DND-41 (cell line): ENCODE data around the gene POLR1H.

Source experiments
- ATAC-seq: fragments of 200-7000 bp; cut with Tn5 transposase; 3 replicates; pipeline ENCODE4 v1.9.1; 2021; ENCODE audit warnings: low read depth; ENCODE audit not compliant: insufficient read depth
- DNase-seq: peaks from one replicate; pipeline ENCODE4 v3.0.0-alpha.2; 2020
- H2AFZ ChIP-seq: 2 replicates; pipeline ENCODE4 v1.6.0; 2012; ENCODE audit warnings: low read depth, low read length
- H3K27ac ChIP-seq: 2 replicates; pipeline ENCODE4 v1.5.1; 2012; ENCODE audit warnings: low read length, inconsistent platforms
- H3K27me3 ChIP-seq: fragments of 200-600 bp; sonication (generic); 2 replicates; pipeline ENCODE4 v1.6.0; 2012; ENCODE audit warnings: low read length, mild to moderate bottlenecking, inconsistent platforms; ENCODE audit not compliant: insufficient read depth, poor library complexity
- H3K36me3 ChIP-seq: 2 replicates; pipeline ENCODE4 v1.5.1; 2012; ENCODE audit warnings: low read length, inconsistent platforms; ENCODE audit not compliant: insufficient read depth
- H3K4me1 ChIP-seq: 2 replicates; pipeline ENCODE4 v1.5.1; 2012; ENCODE audit warnings: mild to moderate bottlenecking, low read length; ENCODE audit not compliant: insufficient read depth
- H3K4me2 ChIP-seq: 2 replicates; pipeline ENCODE4 v1.6.0; 2012; ENCODE audit warnings: mild to moderate bottlenecking, moderate library complexity, low read length, inconsistent platforms; ENCODE audit not compliant: insufficient read depth
- H3K4me3 ChIP-seq, 2 experiments: fragments of 200-600 bp in 1 of 2; shearing (Covaris generic) in 1 of 2; 2 replicates each; pipeline ENCODE4 v1.5.1; 2012 to 2016; ENCODE audit warnings: inconsistent platforms in 2 of 2, low read length in 2 of 2, mild to moderate bottlenecking in 2 of 2, low read depth in 1 of 2, moderate library complexity in 1 of 2
- H3K79me2 ChIP-seq: 2 replicates; pipeline ENCODE4 v1.6.0; 2012; ENCODE audit warnings: low read length, inconsistent platforms; ENCODE audit not compliant: insufficient read depth
- H3K9ac ChIP-seq: 2 replicates; pipeline ENCODE4 v1.6.0; 2012; ENCODE audit warnings: low read depth, mild to moderate bottlenecking, inconsistent platforms, low read length, moderate library complexity
- H3K9me3 ChIP-seq: 2 replicates; pipeline ENCODE4 v1.5.1; 2012; ENCODE audit warnings: low read length, moderate library complexity, mild to moderate bottlenecking, inconsistent platforms; ENCODE audit not compliant: insufficient read depth, severe bottlenecking
- H4K20me1 ChIP-seq: 2 replicates; pipeline ENCODE4 v1.6.0; 2012; ENCODE audit warnings: low read length; ENCODE audit not compliant: insufficient read depth
- EZH2 ChIP-seq: IDR thresholded peaks from 3 replicates; pipeline ENCODE4 v1.6.1; 2012; ENCODE audit warnings: borderline replicate concordance, low read depth, mild to moderate bottlenecking, moderate library complexity, low read length, inconsistent platforms; ENCODE audit not compliant: severe bottlenecking
- TF ChIP-seq, protein P1 (sequence below): IDR thresholded peaks from 2 replicates; pipeline ENCODE4 v1.5.1; 2012; ENCODE audit warnings: borderline replicate concordance, low read length, moderate library complexity, mild to moderate bottlenecking; ENCODE audit not compliant: poor library complexity, severe bottlenecking; ENCODE audit errors: extremely low read depth

POLR1H gene

GRCh38 chr6:30101444-30102413 lies 40.7 kb downstream of the POLR1H start:
- H3K27me3 ChIP-seq: peaks cover 75% of the 10 kb centered on the region
- no peaks in the 10 kb centered on the region for H3K9me3 ChIP-seq
- no peak overlapping the region for H3K9ac ChIP-seq
- no peak for ATAC-seq
- DNase-seq: no peak
- 0 out of 2 replicates have a peak overlapping the region, but pooled peaks have one; percentile 23 for H2AFZ ChIP-seq
- TF ChIP-seq EZH2: no peak
- TF ChIP-seq, protein P1, sequence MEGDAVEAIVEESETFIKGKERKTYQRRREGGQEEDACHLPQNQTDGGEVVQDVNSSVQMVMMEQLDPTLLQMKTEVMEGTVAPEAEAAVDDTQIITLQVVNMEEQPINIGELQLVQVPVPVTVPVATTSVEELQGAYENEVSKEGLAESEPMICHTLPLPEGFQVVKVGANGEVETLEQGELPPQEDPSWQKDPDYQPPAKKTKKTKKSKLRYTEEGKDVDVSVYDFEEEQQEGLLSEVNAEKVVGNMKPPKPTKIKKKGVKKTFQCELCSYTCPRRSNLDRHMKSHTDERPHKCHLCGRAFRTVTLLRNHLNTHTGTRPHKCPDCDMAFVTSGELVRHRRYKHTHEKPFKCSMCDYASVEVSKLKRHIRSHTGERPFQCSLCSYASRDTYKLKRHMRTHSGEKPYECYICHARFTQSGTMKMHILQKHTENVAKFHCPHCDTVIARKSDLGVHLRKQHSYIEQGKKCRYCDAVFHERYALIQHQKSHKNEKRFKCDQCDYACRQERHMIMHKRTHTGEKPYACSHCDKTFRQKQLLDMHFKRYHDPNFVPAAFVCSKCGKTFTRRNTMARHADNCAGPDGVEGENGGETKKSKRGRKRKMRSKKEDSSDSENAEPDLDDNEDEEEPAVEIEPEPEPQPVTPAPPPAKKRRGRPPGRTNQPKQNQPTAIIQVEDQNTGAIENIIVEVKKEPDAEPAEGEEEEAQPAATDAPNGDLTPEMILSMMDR: no peak
- no peaks in the 10 kb centered on the region for H3K79me2 ChIP-seq
- H3K36me3 ChIP-seq: no peaks in the 10 kb centered on the region
- no peaks in the 10 kb centered on the region for H4K20me1 ChIP-seq
- H3K4me3 ChIP-seq: peak overlapping the region in 1 of 2 experiments; percentile 33; a peak in 2 of 4 replicates
- H3K4me2 ChIP-seq: peak overlapping the region; percentile 49
- peaks cover 18% of the 10 kb centered on the region for H3K4me1 ChIP-seq
- no peak overlapping the region for H3K27ac ChIP-seq

DNA sequence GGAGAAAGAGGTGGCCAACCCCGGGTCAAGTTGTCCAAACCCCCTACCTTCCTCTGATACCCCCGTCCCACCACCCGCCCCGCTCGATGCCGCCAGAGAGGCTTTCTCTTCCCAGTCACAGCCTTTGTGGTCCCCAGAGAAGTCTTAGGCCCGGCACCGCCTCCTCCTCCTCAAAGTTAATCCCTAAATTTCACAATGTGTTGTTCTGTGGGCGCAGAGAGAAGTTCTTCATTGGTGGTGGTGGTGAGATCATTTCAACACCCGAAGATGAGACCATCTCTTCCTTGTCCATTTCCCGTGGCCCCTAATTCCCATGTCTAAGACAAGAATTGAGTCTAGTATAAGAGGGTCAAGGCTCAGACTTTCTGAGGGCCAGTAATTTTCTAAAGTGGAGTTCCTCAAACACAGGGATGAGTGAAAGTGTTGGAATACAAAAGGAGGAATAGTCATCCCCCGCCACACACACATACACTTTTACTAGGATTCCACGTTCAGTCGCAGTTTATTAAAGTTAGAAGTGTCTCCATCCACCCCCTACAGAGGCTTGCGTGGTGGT lies 41.4 kb downstream of the POLR1H start:
- H3K4me1 ChIP-seq: peaks cover 18% of the 10 kb centered on the region
- H3K4me2 ChIP-seq: peak overlapping the region; percentile 53
- DNase-seq (no peak), ATAC-seq (0 out of 3 replicates have a peak, but pooled peaks have one; percentile 8)
- H3K4me3 ChIP-seq: no peak overlapping the region
- no peak overlapping the region for H3K9ac ChIP-seq
- peak overlapping the region; percentile 49 for H2AFZ ChIP-seq
- peaks cover 68% of the 10 kb centered on the region for H3K27me3 ChIP-seq
- no peak overlapping the region for H3K27ac ChIP-seq
- H3K79me2 ChIP-seq: no peaks in the 10 kb centered on the region
- no peaks in the 10 kb centered on the region for H4K20me1 ChIP-seq
- no peaks in the 10 kb centered on the region for H3K36me3 ChIP-seq
- TF ChIP-seq, protein P1: no peak
- TF ChIP-seq EZH2: no peak
- no peaks in the 10 kb centered on the region for H3K9me3 ChIP-seq

GRCh38 chr6:30102970-30103871 lies 42.2 kb downstream of the POLR1H start:
- Histone ChIP-seq H3K4me1 (peaks cover 18% of the 10 kb centered on the region), H3K4me3 (no peak overlapping the region), H3K4me2 (peak overlapping the region; percentile 54), H3K27ac (no peak overlapping the region), H3K36me3 (no peaks in the 10 kb centered on the region), H3K9ac (no peak overlapping the region), H3K9me3 (no peaks in the 10 kb centered on the region), H2AFZ (peak overlapping the region; percentile 64), H4K20me1 (no peaks in the 10 kb centered on the region), H3K79me2 (no peaks in the 10 kb centered on the region), H3K27me3 (peaks cover 67% of the 10 kb centered on the region)
- TF ChIP-seq EZH2: no peak
- TF ChIP-seq, protein P1: peak; percentile 97
- DNase-seq: peak; percentile 81
- ATAC-seq: peak; percentile 95
